CD14-positive monocyte (primary cell): Measurements from ENCODE around the gene REC8. TPM values are rescaled to one million over a fixed set of nuclear protein-coding genes. Genes with fewer than 3 reads are reported as not detected.

ENCODE experiments used
- DNase-seq, 3 donors: peaks; one replicate each; pipeline ENCODE4 v3.0.0-alpha.2; 2011 to 2022
- H2AFZ ChIP-seq: 2 replicates; pipeline ENCODE4 v1.6.0; 2012; ENCODE audit warnings: mild to moderate bottlenecking, low read depth, low read length, inconsistent platforms; ENCODE audit not compliant: insufficient read depth, poor library complexity, severe bottlenecking
- H3K27ac ChIP-seq, 2 donors: 1 replicate in 1 of 2; 2 replicates in 1 of 2; pipeline ENCODE4 v1.5.1; 2012 to 2013; ENCODE audit warnings: low read length in 2 of 2, control low read depth in 1 of 2, inconsistent platforms in 1 of 2, low read depth in 1 of 2, mild to moderate bottlenecking in 1 of 2
- H3K27me3 ChIP-seq, 2 donors: one replicate each; pipeline versions ENCODE4 v1.6.0 to v1.6.1; 2011 to 2013; ENCODE audit warnings: low read length in 2 of 2; ENCODE audit not compliant: control insufficient read depth in 2 of 2, insufficient read depth in 2 of 2
- H3K36me3 ChIP-seq, 2 donors: replicated peaks in 1 of 2; 1 replicate in 1 of 2; 2 replicates in 1 of 2; pipeline versions ENCODE4 v1.5.1 to v1.6.1; 2012 to 2013; ENCODE audit warnings: low read length in 2 of 2, control low read depth in 1 of 2, inconsistent platforms in 1 of 2, mild to moderate bottlenecking in 1 of 2; ENCODE audit not compliant: insufficient read depth in 2 of 2, control insufficient read depth in 1 of 2
- H3K4me1 ChIP-seq, 2 donors: 1 replicate in 1 of 2; 2 replicates in 1 of 2; pipeline versions ENCODE4 v1.5.1 to v1.6.1; 2012 to 2013; ENCODE audit warnings: low read length in 2 of 2, control low read depth in 1 of 2, inconsistent platforms in 1 of 2, mild to moderate bottlenecking in 1 of 2, moderate library complexity in 1 of 2; ENCODE audit not compliant: insufficient read depth in 2 of 2, control insufficient read depth in 1 of 2
- H3K4me2 ChIP-seq: replicated peaks from 2 replicates; pipeline ENCODE3; 2012; ENCODE audit warnings: low read length, moderate library complexity, mild to moderate bottlenecking; ENCODE audit not compliant: poor library complexity, severe bottlenecking; ENCODE audit errors: extremely low read depth
- H3K4me3 ChIP-seq, 3 experiments: fragments of 200-600 bp in 1 of 3; sonication (generic) in 1 of 3; replicated peaks in 1 of 3; 1 replicate in 2 of 3; 2 replicates in 1 of 3; pipeline ENCODE4 v1.5.1; 2011 to 2013; ENCODE audit warnings: low read length in 3 of 3, mild to moderate bottlenecking in 3 of 3, control low read depth in 2 of 3, low read depth in 2 of 3, inconsistent platforms in 1 of 3, moderate library complexity in 1 of 3
- H3K79me2 ChIP-seq: 2 replicates; pipeline ENCODE4 v1.6.0; 2012; ENCODE audit warnings: mild to moderate bottlenecking, control low read depth, inconsistent platforms, low read length, moderate library complexity; ENCODE audit not compliant: insufficient read depth
- H3K9ac ChIP-seq: 2 replicates; pipeline ENCODE4 v1.6.0; 2017; ENCODE audit warnings: low read length, mild to moderate bottlenecking; ENCODE audit not compliant: insufficient read depth, poor library complexity, severe bottlenecking
- H3K9me3 ChIP-seq, 2 donors: replicated peaks in 1 of 2; 1 replicate in 1 of 2; 2 replicates in 1 of 2; pipeline versions ENCODE4 v1.5.1 to v1.6.1; 2012 to 2013; ENCODE audit warnings: low read length in 2 of 2, control low read depth in 1 of 2; ENCODE audit not compliant: control insufficient read depth in 1 of 2, insufficient read depth in 1 of 2
- H4K20me1 ChIP-seq: 2 replicates; pipeline ENCODE4 v1.6.0; 2012; ENCODE audit warnings: mild to moderate bottlenecking, low read length, control low read depth, moderate library complexity; ENCODE audit not compliant: insufficient read depth
- H3K27ac Mint-ChIP-seq, 7 donors: one replicate each; pipeline ENCODE4 v1.8.0; 2020; ENCODE audit warnings: mild to moderate bottlenecking in 7 of 7, mixed read lengths in 7 of 7, moderate library complexity in 6 of 7, inconsistent platforms in 2 of 7
- H3K27me3 Mint-ChIP-seq, 3 donors: one replicate each; pipeline ENCODE4 v1.8.0; 2021 to 2022; ENCODE audit warnings: low read depth in 3 of 3, mild to moderate bottlenecking in 3 of 3, mixed read lengths in 3 of 3, moderate library complexity in 3 of 3, inconsistent platforms in 1 of 3
- H3K36me3 Mint-ChIP-seq, 2 donors: one replicate each; pipeline ENCODE4 v1.8.0; 2020; ENCODE audit warnings: mixed read lengths in 2 of 2, inconsistent platforms in 1 of 2, mild to moderate bottlenecking in 1 of 2
- H3K4me1 Mint-ChIP-seq: one replicate; pipeline ENCODE4 v1.8.0; 2020; ENCODE audit warnings: mild to moderate bottlenecking, mixed read lengths
- H3K4me3 Mint-ChIP-seq, 2 donors: one replicate each; pipeline ENCODE4 v1.8.0; 2020; ENCODE audit warnings: mild to moderate bottlenecking in 2 of 2, mixed read lengths in 2 of 2, moderate library complexity in 1 of 2
- H3K9me3 Mint-ChIP-seq, 7 donors: one replicate each; pipeline ENCODE4 v1.8.0; 2020 to 2022; ENCODE audit warnings: mixed read lengths in 7 of 7, mild to moderate bottlenecking in 6 of 7, moderate library complexity in 6 of 7, inconsistent platforms in 2 of 7
- WGBS: methylation state at CpG from one replicate; pipeline ENCODE4 v1.1.5; 2013; ENCODE audit warnings: missing lambda C conversion rate; ENCODE audit not compliant: insufficient coverage; 5-methylcytosine and 5-hydroxymethylcytosine counted together
- intact Hi-C, 2 donors: fragments of 100-400 bp; cut with micrococcal nuclease; formaldehyde crosslinking; loops; one replicate each; pipeline versions ENCODE4 v1.15.0 to v1.15.1; 2023
- polyA plus RNA-seq, 3 donors: library from polyadenylated mRNA; depleted of rRNA in 1 of 3; unstranded in 2 of 3; stranded (reverse) in 1 of 3; fragments of 300-500 nt in 2 of 3; fragments of >200 nt in 1 of 3; fragmentation: Illumina TruSeq in 2 of 3; gene quantifications; 1 replicate in 2 of 3; 2 replicates in 1 of 3; pipeline ENCODE4 v1.2.3, GENCODE V29; 2012 to 2021
- TF ChIP-seq, protein P1 (sequence below): fragments of 200-600 bp; IDR thresholded peaks from one replicate; pipeline ENCODE4 v1.8.0; 2022; ENCODE audit warnings: antibody characterized with exemption, mild to moderate bottlenecking

Gene REC8
- polyA plus RNA-seq, 3 donors: 1.4 to 46.4 (median 2.3) TPM

DNA sequence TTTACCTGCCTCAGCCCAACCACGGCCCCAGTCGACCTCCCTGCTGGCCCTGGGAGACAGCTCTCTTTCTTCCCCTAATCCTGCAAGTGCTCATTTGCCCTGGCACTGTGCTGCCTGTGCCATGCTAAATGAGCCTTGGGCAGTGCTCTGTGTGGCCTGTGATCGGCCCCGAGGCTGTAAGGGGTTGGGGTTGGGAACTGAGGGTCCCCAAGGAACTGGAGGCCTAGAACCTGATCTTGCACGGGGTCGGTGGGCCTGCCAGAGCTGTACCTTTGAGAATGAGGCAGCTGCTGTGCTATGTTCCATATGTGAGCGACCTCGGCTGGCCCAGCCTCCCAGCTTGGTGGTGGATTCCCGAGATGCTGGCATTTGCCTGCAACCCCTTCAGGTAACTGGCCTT is 21.8 kb upstream of the REC8 start:
- Mint-ChIP-seq H3K4me1 (peaks cover 30% of the 10 kb centered on the region), H3K27me3 (peaks cover 0 to 2% (median 0%) of the 10 kb centered on the region in 3 donors), H3K36me3 (peaks cover 54 to 64% of the 10 kb centered on the region in 2 donors), H3K27ac (peak overlapping the region in 2 of 7 donors; percentile 3 to 63), H3K9me3 (no peaks in the 10 kb centered on the region), H3K4me3 (no peak overlapping the region)
- no peak overlapping the region for H3K4me3 ChIP-seq
- no peak overlapping the region for H3K4me2 ChIP-seq
- TF ChIP-seq, protein P1, sequence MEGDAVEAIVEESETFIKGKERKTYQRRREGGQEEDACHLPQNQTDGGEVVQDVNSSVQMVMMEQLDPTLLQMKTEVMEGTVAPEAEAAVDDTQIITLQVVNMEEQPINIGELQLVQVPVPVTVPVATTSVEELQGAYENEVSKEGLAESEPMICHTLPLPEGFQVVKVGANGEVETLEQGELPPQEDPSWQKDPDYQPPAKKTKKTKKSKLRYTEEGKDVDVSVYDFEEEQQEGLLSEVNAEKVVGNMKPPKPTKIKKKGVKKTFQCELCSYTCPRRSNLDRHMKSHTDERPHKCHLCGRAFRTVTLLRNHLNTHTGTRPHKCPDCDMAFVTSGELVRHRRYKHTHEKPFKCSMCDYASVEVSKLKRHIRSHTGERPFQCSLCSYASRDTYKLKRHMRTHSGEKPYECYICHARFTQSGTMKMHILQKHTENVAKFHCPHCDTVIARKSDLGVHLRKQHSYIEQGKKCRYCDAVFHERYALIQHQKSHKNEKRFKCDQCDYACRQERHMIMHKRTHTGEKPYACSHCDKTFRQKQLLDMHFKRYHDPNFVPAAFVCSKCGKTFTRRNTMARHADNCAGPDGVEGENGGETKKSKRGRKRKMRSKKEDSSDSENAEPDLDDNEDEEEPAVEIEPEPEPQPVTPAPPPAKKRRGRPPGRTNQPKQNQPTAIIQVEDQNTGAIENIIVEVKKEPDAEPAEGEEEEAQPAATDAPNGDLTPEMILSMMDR: no peak
- 98% methylated on average over 7 of the region's 9 CpGs for WGBS
- no peaks in the 10 kb centered on the region for H3K27me3 ChIP-seq
- H3K27ac ChIP-seq: peak overlapping the region in 1 of 2 donors; percentile 26
- peaks cover 62% of the 10 kb centered on the region for H3K79me2 ChIP-seq
- peaks cover 52 to 58% of the 10 kb centered on the region in 2 donors for H3K36me3 ChIP-seq
- H4K20me1 ChIP-seq: peaks cover 59% of the 10 kb centered on the region
- H2AFZ ChIP-seq: no peak overlapping the region
- DNase-seq: peak in 1 of 3 donors; percentile 2
- H3K4me1 ChIP-seq: peaks cover 23 to 31% of the 10 kb centered on the region in 2 donors
- H3K9ac ChIP-seq: no peak overlapping the region
- no peaks in the 10 kb centered on the region for H3K9me3 ChIP-seq
- intact Hi-C loops: no loop called here

DNA sequence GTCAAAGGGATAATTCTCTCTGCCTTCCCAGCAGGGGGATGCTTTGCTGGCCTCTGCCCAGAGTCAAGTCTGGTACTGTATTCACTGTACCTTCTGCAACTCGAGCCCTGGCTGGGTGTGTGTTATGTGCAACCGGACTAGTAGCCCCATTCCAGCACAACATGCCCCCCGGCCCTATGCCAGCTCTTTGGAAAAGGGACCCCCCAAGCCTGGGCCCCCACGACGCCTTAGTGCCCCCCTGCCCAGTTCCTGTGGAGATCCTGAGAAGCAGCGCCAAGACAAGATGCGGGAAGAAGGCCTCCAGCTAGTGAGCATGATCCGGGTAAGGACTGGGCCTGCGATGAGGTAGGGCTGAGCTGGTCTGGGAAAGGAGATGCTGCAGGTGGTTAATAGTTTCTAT is 21.3 kb upstream of the REC8 start:
- peaks cover 57 to 63% of the 10 kb centered on the region in 2 donors for H3K36me3 ChIP-seq
- H3K4me1 Mint-ChIP-seq: peaks cover 27% of the 10 kb centered on the region
- 98% methylated on average over 7 of the region's 9 CpGs for WGBS
- TF ChIP-seq, protein P1: no peak
- H3K27me3 Mint-ChIP-seq: peaks cover 0 to 2% (median 0%) of the 10 kb centered on the region in 3 donors
- peaks cover 55 to 69% of the 10 kb centered on the region in 2 donors for H3K36me3 Mint-ChIP-seq
- H3K4me3 Mint-ChIP-seq: peak overlapping the region in 1 of 2 donors; percentile 6
- H4K20me1 ChIP-seq: peaks cover 53% of the 10 kb centered on the region
- peaks cover 57% of the 10 kb centered on the region for H3K79me2 ChIP-seq
- intact Hi-C loops: no loop called here
- H3K4me3 ChIP-seq: no peak overlapping the region
- no peak overlapping the region for H3K4me2 ChIP-seq
- peaks cover 18 to 26% of the 10 kb centered on the region in 2 donors for H3K4me1 ChIP-seq
- H3K9me3 ChIP-seq: no peaks in the 10 kb centered on the region
- DNase-seq: peak in 1 of 3 donors; percentile 2
- H3K27me3 ChIP-seq: no peaks in the 10 kb centered on the region
- H3K9ac ChIP-seq: no peak overlapping the region
- H3K27ac ChIP-seq: peak overlapping the region in 1 of 2 donors; percentile 26
- H2AFZ ChIP-seq: no peak overlapping the region
- no peaks in the 10 kb centered on the region for H3K9me3 Mint-ChIP-seq
- peak overlapping the region in 1 of 7 donors; percentile 58 for H3K27ac Mint-ChIP-seq
